Measurements from ENCODE around the gene KCNK6.

GRCh38 chr19:38324431-38324830, 4.8 kb downstream of the KCNK6 start:
- TF ChIP-seq CTCF (IDR thresholded peaks at IDR 0.05) (no peak), POLR2A (IDR thresholded peaks at IDR 0.05) (no peak)
